Panc1 (cell line): ENCODE data around the gene PIAS4. TPM values are rescaled to one million over a fixed set of nuclear protein-coding genes. Genes with fewer than 3 reads are reported as not detected.

ENCODE experiments used
- ATAC-seq: fragments of 200-7000 bp; cut with Tn5 transposase; 2 replicates; pipeline ENCODE4 v1.9.1; 2020; ENCODE audit warnings: mild to moderate bottlenecking, moderate library complexity
- BruUV-seq: library from RNA; stranded (reverse); fragments of 400-500 nt; replicated peaks from 2 replicates; lab custom pipeline; 2021; lab: Mats Ljungman, UMichigan
- CTCF ChIA-PET: fragments of 300-600 bp; sonication (Branson Sonifier 250); formaldehyde crosslinking; loops from one replicate; lab custom pipeline; 2022; ENCODE audit warnings: antibody characterized with exemption; lab: Charles Lee
- POLR2A ChIA-PET: fragments of 300-600 bp; sonication (Branson Sonifier 250); formaldehyde crosslinking; loops from one replicate; lab custom pipeline; 2022; ENCODE audit warnings: antibody characterized with exemption; lab: Charles Lee
- DNase-seq: peaks from one replicate; pipeline ENCODE4 v3.0.0-alpha.2; 2010; ENCODE audit warnings: low read depth, low spot score
- H3K27ac ChIP-seq: 2 replicates; pipeline ENCODE4 v1.5.1; 2011; ENCODE audit warnings: mild to moderate bottlenecking, low read length, inconsistent platforms
- H3K27me3 ChIP-seq: fragments of 200-500 bp; sonication (Bioruptor generic); 2 replicates; pipeline ENCODE4 v1.6.0; 2014; ENCODE audit warnings: low read length, inconsistent platforms; ENCODE audit not compliant: control insufficient read depth, insufficient read depth
- H3K36me3 ChIP-seq: fragments of 200-500 bp; sonication (Bioruptor generic); 2 replicates; pipeline ENCODE4 v1.5.1; 2014; ENCODE audit warnings: inconsistent platforms, mild to moderate bottlenecking, low read length, moderate library complexity; ENCODE audit not compliant: control insufficient read depth, insufficient read depth
- H3K4me1 ChIP-seq: 2 replicates; pipeline ENCODE4 v1.5.1; 2011; ENCODE audit warnings: inconsistent platforms, mild to moderate bottlenecking, low read length, moderate library complexity; ENCODE audit not compliant: control insufficient read depth, insufficient read depth
- H3K4me3 ChIP-seq, 2 experiments: 2 replicates each; pipeline ENCODE4 v1.5.1; 2011 to 2012; ENCODE audit warnings: low read depth in 2 of 2, low read length in 2 of 2, mild to moderate bottlenecking in 2 of 2, inconsistent platforms in 1 of 2, moderate library complexity in 1 of 2
- H3K9me3 ChIP-seq: fragments of 200-500 bp; sonication (Bioruptor generic); 2 replicates; pipeline ENCODE4 v1.5.1; 2014; ENCODE audit warnings: low read depth, mild to moderate bottlenecking, inconsistent platforms, low read length, moderate library complexity; ENCODE audit not compliant: control insufficient read depth, insufficient read depth
- POLR2AphosphoS5 ChIP-seq: IDR thresholded peaks from 2 replicates; pipeline ENCODE4 v1.6.1; 2012; ENCODE audit warnings: mild to moderate bottlenecking, low read depth, low read length, moderate library complexity
- SIN3A ChIP-seq: IDR thresholded peaks from 2 replicates; pipeline ENCODE4 v1.6.1; 2012; ENCODE audit warnings: low read depth, mild to moderate bottlenecking, low read length, moderate library complexity, borderline replicate concordance; ENCODE audit not compliant: insufficient read depth
- TCF7L2 ChIP-seq: IDR thresholded peaks from 2 replicates; pipeline ENCODE4 v1.6.1; 2011; ENCODE audit warnings: mild to moderate bottlenecking, low read depth, low read length, inconsistent platforms
- in situ Hi-C: cut with HindIII; loops from 2 replicates; pipeline ENCODE4 v1.10.0; 2016; ENCODE audit warnings: low sequenced_read_pairs, low pct_unique_long_range_greater_than_20kb
- intact Hi-C: fragments of 100-400 bp; cut with micrococcal nuclease; formaldehyde crosslinking; loops from one replicate; pipeline ENCODE4 v1.10.0; 2022; ENCODE audit not compliant: unreplicated experiment
- total RNA-seq: library from RNA; stranded (reverse); gene quantifications from one replicate; pipeline ENCODE4 v1.2.1, GENCODE V29; 2021; ENCODE audit not compliant: unreplicated experiment
- TF ChIP-seq, protein P1 (sequence below): fragments of 450-650 bp; IDR thresholded peaks from 2 replicates; pipeline ENCODE4 v1.5.1; 2017; ENCODE audit warnings: mild to moderate bottlenecking
- TF ChIP-seq, protein P2 (sequence below), 2 experiments: IDR thresholded peaks; 2 replicates each; pipeline ENCODE4 v1.6.1; 2011 to 2012; ENCODE audit warnings: low read depth in 2 of 2, control low read depth in 1 of 2, low read length in 1 of 2, mild to moderate bottlenecking in 1 of 2, moderate library complexity in 1 of 2; ENCODE audit not compliant: insufficient read depth in 1 of 2

PIAS4 gene
- total RNA-seq, 1 experiment from 2014 or later, result 36.7 TPM

DNA sequence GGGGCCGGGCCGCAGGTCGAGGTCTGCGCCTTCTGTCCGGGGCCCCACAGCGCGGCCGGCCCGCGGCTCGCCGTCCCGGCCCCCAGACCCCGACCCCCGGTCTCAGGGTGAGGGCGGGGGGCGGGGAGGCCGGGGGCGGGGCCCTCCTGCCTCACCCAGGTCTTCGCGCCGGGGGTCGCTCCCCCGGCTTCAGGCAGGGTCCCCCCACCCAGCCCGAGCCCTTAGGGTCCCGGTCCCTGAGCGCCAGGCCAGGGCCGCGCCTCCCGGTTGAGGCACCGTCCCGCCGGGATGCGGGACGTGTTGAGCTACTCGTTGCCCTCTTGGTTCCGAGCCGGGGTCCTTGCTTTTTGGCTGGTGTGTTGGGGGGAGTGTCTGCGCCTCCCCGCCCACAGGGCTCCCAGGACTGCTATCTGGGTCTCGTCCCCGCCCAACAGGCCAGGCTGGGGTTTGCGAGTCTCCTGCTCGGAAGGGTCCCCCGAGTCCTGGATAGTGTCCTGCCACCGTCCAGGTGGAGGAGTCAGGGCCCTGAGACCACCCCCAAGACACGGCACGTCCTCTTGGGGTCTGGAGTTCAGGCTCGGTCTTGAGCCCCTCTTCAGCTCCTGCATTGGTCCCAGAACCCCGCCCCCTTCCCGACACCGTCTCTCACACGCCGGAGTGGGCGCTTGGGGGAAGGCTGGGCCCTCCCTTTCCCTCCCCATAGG is 452 bp downstream of the PIAS4 start:
- Histone ChIP-seq H3K36me3 (0 out of 2 replicates have a peak, but pooled peaks cover 2% of the 10 kb centered on the region), H3K4me1 (peaks cover 16% of the 10 kb centered on the region), H3K9me3 (no peaks in the 10 kb centered on the region), H3K27me3 (no peaks in the 10 kb centered on the region), H3K27ac (peak overlapping the region; percentile 74), H3K4me3 (peak overlapping the region; percentile 84 to 89)
- ChIA-PET CTCF (interaction anchor here (0.7 kb wide), 1 partner anchor 19 kb away, joined by 12 read pairs; no protein-coding TSS in a partner anchor), POLR2A (no interaction called here)
- no TSS peak for BruUV-seq
- DNase-seq, result no peak
- in situ Hi-C loops, result no loop called here
- intact Hi-C loops, result no loop called here
- peak; percentile 31 for ATAC-seq
- TF ChIP-seq TCF7L2 (no peak), POLR2AphosphoS5 (no peak), SIN3A (no peak)
- TF ChIP-seq, protein P1, sequence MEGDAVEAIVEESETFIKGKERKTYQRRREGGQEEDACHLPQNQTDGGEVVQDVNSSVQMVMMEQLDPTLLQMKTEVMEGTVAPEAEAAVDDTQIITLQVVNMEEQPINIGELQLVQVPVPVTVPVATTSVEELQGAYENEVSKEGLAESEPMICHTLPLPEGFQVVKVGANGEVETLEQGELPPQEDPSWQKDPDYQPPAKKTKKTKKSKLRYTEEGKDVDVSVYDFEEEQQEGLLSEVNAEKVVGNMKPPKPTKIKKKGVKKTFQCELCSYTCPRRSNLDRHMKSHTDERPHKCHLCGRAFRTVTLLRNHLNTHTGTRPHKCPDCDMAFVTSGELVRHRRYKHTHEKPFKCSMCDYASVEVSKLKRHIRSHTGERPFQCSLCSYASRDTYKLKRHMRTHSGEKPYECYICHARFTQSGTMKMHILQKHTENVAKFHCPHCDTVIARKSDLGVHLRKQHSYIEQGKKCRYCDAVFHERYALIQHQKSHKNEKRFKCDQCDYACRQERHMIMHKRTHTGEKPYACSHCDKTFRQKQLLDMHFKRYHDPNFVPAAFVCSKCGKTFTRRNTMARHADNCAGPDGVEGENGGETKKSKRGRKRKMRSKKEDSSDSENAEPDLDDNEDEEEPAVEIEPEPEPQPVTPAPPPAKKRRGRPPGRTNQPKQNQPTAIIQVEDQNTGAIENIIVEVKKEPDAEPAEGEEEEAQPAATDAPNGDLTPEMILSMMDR, result no peak
- TF ChIP-seq, protein P2, sequence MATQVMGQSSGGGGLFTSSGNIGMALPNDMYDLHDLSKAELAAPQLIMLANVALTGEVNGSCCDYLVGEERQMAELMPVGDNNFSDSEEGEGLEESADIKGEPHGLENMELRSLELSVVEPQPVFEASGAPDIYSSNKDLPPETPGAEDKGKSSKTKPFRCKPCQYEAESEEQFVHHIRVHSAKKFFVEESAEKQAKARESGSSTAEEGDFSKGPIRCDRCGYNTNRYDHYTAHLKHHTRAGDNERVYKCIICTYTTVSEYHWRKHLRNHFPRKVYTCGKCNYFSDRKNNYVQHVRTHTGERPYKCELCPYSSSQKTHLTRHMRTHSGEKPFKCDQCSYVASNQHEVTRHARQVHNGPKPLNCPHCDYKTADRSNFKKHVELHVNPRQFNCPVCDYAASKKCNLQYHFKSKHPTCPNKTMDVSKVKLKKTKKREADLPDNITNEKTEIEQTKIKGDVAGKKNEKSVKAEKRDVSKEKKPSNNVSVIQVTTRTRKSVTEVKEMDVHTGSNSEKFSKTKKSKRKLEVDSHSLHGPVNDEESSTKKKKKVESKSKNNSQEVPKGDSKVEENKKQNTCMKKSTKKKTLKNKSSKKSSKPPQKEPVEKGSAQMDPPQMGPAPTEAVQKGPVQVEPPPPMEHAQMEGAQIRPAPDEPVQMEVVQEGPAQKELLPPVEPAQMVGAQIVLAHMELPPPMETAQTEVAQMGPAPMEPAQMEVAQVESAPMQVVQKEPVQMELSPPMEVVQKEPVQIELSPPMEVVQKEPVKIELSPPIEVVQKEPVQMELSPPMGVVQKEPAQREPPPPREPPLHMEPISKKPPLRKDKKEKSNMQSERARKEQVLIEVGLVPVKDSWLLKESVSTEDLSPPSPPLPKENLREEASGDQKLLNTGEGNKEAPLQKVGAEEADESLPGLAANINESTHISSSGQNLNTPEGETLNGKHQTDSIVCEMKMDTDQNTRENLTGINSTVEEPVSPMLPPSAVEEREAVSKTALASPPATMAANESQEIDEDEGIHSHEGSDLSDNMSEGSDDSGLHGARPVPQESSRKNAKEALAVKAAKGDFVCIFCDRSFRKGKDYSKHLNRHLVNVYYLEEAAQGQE (IDR thresholded peaks at IDR 0.05; ENCODE audit: insufficient read depth in 1 of 2, low read depth in 2 of 2, low read length in 1 of 2), result no peak

DNA sequence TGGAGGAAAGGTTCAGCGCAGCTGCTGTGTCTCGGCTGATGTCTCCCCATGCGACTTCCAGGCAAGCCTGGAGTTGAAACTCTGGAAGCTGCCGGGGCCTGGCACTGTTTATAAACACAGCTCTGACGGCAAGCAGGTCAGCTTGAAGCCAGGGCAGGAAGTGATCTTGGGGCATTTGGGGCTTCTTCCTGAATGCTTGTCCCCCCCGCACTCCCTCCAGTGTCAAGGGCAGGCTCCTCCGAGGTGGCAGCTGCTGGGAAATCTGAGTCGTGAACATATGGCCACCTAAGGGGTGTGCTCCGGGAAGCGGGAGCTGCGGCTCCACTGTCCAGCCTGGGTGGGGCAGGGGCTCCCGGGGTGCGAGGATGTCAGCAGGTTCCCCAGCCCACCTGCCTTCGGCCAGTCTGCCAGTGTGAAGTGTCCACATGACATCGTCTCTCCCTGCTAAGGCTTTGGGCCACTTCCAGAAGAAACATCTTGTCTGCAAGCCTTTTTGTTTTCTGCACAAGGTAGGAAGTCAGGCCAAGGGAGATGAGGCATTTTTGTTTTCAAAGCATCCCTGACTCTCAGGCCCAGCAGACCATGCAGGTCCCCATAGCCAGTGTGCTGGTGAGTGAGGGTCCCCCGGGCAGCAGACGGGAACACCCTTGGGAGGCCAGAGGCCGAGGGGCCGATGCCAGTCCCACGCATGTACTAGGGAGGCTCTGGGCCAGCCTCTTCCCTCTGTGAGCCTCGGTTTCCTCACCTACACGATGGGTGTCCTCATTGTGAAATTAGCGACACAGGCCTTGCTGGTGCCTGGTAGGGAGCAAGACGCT is 2.7 kb downstream of the PIAS4 start:
- TF ChIP-seq, protein P2 (IDR thresholded peaks at IDR 0.05; ENCODE audit: insufficient read depth in 1 of 2, low read depth in 2 of 2, low read length in 1 of 2), result no peak
- TF ChIP-seq POLR2AphosphoS5, result no peak
- no peak for TF ChIP-seq TCF7L2
- TF ChIP-seq SIN3A, result no peak
- in situ Hi-C loops, result no loop called here
- BruUV-seq, result no TSS peak
- ChIA-PET CTCF (no interaction called here), POLR2A (no interaction called here)
- Histone ChIP-seq H3K4me3 (no peak overlapping the region), H3K9me3 (no peaks in the 10 kb centered on the region), H3K4me1 (peaks cover 16% of the 10 kb centered on the region), H3K36me3 (0 out of 2 replicates have a peak, but pooled peaks cover 2% of the 10 kb centered on the region), H3K27ac (no peak overlapping the region), H3K27me3 (no peaks in the 10 kb centered on the region)
- intact Hi-C loops, result no loop called here
- ATAC-seq, result no peak
- DNase-seq, result no peak
